ENCODE measurements around the gene RASL11A.
"Not testable (repeated sequence)": the region's sequence is repeated elsewhere in the genome, so short reads cannot be mapped to it uniquely, and the experiment has no call there.

RASL11A gene

DNA sequence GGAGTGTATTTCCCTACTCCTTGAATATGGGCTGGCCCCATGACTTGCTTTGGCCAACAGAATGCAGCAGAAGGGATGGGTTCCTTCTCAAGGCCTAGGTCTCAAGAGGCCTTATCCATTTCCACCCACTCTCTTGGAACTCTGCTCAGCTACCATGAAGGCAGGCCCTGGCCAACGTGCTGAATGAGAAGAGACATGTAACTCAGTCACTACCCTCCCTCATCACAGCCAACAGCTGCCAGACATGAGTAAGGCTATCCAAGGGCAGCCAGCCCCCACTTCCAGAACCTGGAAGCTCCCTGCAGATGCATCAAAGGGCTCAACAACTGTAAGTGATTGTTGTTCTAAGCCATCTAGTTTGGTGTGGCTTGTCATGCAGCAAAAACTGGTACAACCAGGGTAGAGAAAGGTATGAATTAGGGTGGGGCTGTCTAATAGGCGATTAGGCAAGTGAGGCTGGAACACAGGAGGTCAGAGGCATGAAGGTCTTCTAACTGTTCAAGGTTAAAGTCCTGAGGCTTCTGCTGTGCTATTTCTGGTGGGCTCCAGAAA lies 1.4 kb upstream of the RASL11A start:
- no peak for DNase-seq

DNA sequence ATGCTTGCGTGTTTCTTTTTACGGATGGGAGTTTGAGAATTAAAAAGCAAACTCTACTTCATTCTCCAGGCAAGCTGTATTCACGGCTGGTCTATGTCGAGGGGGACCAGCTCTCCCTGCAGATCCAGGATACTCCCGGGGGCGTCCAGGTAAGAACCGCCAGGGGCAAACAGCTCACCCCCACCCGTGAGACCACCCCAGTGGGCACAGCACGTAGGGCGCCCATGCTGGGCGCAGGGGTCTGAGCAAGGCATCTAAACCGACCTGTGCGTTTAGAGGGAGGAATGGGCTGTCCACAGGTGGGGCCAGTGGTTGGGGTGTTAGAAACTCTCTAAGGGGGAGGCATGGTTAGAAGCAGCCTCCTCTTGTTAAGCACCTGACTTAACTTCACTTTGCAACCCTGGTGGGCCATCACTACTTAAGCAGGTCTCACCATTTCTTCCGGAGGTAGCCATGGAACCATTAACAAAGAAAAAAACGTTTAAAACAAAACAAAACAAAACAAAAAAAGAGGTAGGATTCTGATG lies 1.0 kb downstream of the RASL11A start:
- DNase-seq = no peak

DNA sequence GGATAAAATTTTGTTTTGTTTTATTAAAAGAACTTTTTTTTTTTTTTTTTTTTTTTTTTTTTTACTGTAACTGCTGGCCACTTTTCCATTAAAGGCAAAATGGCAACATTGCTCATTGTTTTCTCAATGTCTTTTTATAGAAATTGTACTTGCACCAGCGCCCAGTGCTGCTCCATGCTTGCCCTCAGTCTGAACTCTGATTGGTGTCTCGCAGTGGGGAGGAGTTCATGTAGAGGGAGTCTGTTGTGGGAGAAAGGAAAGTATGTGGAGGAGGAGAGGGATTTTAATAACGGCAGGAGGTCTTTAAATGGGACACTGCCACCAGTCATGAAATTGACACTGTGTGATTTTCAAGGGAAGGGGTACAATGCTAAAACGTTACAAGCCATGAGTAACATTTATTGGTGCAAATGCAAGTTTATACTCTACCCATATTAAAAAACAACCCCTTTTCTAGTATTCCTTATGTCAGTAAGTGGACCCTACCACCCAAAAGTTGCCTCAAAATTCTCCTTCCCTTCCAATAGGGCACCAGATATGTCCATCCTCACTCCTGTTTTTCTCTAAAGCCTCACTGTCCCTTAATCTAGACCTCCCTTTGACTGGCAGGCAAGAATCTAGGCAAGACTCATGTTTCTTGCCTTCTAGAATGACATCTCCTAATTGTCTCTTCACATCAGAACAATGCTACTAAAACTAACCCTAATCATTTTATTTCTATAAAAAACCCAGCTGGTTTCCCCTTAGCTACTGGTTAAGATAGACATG lies 3.2 kb downstream of the RASL11A start:
- no peak for DNase-seq

DNA sequence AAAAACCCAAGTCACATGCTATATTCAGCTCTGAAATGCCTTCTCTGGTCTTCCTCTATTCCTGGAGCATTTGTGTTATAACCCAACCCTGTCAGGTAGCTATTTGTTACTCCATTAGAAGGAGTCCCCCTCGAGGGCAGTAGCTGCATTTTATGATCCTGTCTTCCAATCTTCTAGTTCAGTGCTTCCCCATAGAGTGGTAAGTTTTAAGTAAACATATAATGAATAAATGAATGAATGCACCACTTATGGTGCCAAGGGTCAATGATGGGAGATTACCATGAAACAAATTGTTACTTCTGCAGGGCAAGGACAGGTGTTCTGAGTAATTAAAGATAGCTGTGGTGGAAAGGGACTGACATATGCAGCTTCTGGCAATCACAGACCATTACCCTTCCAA lies 4.0 kb downstream of the RASL11A start:
- DNase-seq = no peak

DNA sequence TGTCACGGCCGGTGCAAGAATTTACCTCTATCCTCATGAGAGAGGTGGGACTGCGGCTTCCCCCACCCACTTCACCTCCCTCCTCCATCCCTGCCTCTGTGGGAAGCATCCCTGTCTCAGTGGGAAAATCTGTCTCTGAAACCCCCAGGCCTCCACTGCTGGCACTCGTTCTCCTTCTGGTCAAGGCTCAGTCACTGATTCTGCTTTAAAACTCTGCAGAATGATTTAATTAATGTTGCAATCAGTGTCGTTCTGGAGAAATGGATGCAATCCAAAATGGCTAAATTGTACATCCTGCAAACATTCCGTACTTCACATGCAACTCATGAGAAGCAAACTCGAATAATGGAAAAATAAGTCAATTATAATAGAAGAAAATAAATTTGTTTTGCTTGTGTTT lies 5.6 kb downstream of the RASL11A start:
- DNase-seq = no peak

DNA sequence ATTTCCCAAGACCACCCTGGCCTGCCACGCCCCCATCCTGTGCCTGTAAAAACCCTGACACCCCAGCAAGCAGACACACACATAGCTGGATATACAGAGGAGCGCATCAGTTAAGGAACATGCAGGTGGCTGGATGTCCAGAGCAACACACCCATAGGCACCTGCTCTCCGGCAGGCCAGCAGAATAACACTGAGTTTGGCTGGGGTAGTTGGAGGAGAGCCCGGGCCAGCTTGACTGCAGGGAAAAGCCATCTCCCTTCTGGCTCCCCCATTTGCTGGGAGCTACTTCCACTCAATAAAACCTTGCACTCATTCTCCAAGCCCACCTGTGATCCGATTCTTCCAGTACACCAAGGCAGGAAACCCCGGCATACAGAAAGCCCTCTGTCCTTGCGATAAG lies 8.9 kb downstream of the RASL11A start:
- no peak for DNase-seq

DNA sequence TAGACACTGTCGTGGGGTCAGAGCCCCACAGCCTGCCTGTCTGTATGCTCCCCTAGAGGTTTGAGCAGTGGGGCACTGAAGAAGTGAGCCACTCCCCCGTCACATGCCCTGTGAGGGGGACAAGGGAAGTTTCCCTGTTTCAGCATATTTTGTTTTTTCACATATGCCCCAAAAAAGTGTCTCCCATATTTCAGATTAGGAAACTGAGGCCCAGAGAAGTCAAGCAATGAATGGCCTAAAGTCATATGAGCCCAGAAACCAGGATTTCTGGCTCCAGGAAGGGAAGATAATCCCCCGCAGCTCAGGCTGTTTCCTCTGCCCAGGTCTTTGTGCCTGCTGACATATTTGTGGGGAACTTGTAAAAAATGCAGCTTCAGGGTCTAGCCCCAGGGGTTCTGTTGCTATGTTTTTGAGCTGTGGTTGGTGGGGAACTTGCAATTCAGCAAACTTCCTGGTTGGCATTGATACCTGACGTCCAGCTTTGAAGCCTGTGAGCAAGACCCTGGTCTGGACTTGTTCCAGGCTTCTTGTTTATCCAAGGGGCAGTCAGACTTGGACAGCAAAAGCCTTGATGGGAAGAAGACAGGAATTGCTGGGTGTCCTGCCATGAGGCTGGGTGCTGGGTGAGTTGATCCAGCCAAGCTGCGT lies 9.5 kb downstream of the RASL11A start:
- no peak for DNase-seq

DNA sequence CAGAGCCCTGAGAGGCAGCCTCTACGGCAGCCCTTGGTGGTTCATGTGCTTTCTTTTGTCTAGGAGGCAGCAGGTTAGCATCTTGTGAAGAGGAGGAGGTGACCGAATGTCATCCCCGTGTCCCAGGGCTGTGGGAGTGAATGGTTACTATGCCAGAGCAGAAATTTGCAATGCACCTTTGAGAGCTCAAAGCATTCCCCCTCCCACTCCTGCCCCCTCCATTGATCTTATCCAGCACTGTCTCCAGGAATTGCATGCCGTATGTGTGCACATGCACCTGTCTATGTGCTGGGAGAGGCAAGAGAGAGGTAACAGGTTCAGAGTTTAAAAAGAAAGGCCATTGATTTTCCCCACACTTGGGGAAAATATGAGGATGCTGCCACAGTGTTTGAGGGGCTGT lies 10.2 kb downstream of the RASL11A start:
- no peak for DNase-seq

DNA sequence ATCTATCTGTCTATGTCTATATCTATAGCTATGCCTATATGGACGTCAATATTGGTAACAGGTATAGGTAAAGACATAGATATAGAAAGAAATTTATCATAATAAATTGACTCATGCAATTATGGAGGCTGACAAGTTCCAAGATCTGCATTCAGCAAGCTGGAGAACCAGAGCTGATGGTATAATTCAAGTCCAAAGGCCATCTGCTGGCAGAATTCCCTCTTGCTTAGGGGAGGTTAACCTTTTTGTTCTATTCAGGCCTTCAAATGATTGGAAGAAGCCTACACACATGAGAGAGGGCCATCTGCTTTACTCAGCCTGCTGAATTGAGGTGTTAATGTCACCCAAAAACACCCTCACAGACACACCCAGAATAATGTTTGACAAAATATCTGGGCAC lies 10.8 kb downstream of the RASL11A start:
- DNase-seq = no peak

DNA sequence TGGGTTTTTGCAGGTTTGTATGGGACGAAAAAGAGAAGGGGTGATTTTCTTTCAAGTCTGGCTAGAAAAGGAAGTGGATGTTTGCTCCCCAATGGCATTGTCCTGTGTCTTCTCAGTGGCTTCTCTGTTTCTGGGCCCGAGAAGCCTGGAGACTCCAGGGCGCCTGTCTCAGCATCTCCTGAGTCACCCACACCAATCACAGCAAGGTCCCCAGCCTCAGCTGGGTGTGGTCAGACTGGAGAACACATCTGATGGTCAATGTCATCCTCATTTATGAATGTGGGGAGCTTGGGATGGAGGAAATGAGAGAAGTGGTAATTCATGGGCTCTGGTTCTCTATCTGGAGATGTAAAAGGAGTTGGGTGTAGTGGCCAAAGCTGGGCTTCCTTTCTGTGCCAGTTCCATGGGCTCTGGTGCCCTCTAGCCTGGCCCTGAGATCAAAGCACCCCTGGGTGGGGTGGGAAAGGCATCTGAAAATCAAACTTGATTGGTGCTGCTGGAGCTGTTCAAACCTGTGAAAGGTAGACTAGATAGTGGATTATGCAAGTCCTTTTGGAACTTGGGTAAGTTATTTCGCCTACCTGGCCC lies 13.4 kb downstream of the RASL11A start:
- DNase-seq = no peak

DNA sequence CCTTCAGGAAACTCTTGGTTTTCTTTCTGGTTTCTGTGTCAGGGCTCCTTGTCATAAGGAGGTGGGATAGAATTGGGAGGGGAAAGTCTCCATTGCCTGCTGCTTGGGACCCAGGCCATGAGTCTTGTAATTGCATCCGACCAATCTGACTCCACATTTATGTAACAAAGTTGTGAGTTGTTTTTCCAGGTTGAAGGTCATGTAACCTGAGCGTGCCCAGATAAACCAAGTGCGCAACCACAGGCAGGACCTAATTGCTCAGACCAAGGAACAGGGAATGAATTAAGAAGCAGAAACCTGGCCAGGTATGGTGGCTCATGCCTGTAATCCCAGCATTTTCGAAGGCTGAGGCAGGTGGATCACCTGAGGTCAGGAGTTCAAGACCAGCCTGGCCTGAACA lies 17.8 kb downstream of the RASL11A start:
- DNase-seq = no peak

DNA sequence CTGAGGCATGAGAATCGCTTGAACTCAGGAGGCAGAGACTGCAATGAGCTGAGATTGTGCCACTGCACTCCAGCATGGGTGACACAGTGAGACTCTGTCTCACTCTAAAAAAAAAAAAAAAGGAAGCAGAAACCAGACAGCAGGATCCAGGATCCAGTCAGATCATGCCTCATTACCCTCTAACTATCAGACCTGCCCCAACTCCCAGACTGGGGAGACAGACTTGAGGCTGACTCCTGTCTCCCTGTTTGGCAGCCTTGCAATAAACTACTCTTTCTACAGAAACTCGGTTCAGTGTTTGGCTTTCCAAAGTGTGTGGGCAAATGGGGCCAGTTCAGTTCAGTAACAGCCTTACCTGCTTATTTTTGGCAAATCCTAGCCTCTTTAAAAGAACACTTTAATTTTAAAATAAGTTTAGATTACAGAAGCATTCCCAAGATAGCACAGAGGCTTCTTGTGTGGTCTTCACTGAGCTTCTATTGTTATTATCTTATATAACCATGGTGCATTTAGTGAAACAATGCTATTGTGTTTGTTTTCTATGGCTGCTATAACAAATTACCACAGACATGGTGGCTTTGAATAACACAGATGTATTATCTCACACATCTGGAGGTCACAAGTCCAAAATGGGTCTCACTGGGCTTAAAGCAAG lies 18.5 kb downstream of the RASL11A start:
- no peak for DNase-seq

DNA sequence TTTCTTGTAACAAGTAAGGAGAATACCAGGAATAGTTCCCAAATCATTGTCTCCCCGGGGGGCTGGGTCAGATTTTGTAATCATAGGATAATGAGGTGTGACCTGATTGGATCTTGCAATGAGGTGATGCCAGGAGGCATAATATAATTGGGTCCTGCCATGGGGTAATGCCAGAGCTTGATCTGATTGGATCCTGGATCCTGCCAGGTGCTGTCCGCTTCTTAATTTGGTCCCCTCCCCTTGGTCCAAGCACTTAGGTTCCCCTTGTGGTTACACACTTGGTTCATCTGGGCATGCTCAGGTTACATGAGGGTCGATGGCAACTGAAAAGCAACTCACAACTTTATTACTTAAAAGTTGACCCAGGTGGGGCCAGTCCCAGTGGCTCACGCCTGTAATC lies 20.1 kb downstream of the RASL11A start:
- DNase-seq = no peak

DNA sequence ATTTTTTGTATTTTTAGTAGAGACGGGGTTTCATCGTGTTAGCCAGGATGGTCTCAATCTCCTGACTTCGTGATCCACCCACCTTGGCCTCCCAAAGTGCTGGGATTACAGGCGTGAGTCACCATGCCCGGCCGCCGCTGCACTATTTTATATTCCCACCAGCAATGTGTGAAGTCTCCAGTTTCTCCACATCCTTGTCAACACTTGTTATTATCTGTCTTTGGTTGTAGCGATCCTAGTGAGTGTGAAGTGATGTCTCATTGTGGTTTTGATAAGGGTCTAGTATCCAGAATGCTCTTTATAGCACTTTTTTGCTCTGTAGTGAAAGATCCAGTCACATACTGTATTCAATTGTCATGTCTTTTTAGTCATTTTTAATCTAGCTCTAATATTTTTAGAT lies 21.3 kb downstream of the RASL11A start:
- DNase-seq = not testable (repeated sequence)

DNA sequence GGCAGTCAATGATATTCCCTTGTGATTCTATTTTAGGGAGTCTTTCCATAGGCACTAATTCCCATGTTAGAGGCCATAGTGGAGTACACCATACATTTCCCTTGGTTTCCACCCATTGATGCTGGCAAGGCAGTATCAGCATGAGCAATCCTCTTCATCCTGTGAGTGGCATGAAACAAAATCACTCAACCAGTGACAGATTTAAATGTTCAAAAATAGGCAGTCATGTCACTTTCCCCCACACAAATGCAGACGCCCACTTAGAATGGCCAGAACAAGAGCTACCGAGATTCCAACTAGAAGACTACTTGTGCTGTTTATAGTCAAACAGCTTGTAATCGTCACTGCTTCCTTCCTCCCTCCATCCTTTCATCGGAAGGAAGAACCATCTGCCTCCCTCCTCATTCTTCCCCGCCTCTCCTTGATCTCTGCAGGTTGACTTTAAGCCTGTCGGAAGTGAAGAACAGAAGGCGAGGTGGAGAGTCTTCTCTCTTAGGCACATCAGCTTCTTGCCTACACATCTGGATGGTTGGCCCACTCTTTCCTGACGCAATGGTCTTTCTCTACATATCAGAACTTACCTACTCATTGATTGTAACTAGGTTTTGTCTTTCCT lies 22.6 kb downstream of the RASL11A start:
- no peak for DNase-seq

DNA sequence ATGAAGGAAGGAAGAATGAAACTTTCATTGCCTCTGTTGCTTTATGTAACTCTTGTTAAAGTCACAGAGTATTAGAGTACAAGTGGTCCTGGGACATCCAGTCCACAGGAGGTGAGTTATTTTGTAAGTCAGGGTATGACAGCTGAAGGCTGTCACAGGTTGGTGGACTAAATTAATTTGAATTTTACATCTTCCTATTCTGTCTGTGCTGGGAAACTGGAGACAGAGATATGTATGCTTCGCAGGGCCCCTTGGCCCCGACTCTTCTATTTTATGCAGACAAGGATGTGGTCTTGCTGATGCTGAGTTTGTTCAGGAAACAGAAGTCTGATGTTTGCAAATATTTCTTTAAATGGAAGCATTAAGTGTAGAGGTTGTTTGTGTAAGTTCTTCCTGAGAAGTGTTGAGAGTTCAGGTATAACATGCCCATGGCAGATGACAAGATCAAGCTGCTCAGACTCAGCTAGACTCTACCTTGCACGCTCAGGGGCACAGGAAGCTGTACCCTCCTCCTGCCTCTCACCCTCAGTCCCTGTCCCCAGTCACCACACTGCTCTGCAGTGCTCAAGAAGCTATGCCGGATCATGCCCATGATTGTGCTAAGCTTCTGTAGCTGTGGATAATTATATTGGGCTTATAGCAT lies 23.4 kb downstream of the RASL11A start:
- DNase-seq = no peak

DNA sequence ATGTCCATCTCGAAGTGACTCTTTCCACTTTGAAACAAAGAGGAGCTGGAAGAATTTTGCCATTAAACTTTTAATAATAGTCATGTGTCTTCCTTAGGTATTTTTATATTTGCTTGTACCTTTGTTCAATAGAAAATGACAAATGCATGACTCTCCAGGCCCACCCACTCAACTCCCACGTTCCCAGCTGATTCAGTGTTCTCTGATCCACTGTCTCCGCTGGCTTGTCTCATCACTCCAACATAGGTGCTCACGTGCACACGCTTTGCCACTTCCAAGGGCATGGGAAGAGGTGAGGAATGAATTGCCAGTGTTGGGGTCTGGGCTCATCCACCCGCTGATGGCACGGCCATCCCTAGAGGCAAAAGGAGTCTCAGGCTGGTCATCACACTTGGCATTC lies 24.5 kb downstream of the RASL11A start:
- no peak for DNase-seq

DNA sequence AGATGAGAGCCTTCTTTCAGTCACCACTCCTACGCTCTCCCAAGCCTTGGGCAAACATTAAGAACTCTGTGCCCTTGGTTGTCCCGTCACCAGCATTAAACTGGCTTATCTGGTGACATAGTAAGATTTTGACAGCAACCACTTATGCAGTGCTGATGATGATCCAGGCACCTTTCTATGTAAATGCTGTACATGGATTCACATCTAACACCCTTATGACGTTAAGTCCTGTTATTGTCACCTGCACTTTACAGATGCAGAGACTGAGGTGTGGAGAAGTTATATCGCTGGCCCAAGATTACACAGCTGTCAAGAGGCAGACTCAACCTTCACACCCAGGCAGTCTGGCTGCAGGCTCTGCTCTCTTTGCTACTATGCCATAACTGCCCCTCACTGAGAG lies 25.0 kb downstream of the RASL11A start:
- no peak for DNase-seq

DNA sequence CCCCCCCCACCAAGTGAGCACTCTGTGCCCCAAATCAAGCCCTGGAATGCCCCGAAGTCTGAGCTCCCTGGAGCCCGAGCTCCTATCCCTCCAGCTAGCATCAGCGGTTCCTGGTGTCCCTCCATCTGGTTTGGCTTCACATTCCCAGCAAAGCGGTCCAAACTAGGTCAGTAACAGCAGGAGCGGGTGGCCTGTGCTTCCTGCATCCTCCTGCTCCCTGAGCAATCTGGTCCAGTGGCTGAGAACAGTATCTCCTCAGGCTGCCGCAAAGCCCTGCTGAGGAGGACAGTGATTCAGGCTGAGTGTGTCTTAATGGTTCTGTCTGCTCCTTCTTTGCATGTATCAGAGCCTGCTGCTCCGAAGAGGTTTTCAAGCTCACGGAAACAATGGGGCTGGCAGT lies 25.9 kb downstream of the RASL11A start:
- DNase-seq = no peak

DNA sequence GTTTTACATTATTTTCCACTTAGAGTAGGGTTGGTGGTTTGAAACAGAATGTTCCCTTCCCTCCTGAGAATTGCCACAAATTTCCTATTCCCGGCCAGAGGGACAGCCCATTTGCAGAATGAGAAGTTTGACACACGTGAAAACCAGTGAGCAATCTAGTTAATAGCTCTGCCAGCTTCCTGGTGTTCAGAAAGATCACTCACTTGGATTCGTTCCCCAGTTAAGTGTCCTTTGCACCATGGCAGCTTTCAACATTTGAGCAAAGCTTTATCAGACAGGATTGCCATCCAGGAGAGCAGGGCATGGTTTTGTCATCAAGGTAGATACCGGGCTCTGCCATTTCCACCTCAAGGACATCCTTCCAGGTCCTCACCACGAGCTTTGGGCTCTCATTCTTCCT lies 28.2 kb downstream of the RASL11A start:
- no peak for DNase-seq

DNA sequence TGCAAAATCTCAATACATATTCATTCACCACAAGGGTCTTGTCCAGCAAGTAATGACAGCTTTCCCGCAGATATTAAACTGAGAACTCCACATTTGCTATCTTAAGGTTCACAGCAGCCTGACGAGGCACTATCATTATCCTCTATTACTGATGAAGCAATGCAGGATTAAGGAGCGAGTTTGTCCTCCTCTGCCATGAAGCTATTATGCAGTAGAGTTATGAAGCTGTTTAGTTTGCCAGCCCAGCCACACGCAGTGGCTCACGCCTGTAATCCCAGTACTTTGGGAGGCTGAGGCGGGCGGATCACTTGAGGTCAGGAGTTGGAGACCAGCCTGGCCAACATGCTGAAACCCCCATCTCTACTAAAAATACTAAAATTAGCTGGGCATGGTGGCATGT lies 29.8 kb downstream of the RASL11A start:
- not testable (repeated sequence) for DNase-seq

DNA sequence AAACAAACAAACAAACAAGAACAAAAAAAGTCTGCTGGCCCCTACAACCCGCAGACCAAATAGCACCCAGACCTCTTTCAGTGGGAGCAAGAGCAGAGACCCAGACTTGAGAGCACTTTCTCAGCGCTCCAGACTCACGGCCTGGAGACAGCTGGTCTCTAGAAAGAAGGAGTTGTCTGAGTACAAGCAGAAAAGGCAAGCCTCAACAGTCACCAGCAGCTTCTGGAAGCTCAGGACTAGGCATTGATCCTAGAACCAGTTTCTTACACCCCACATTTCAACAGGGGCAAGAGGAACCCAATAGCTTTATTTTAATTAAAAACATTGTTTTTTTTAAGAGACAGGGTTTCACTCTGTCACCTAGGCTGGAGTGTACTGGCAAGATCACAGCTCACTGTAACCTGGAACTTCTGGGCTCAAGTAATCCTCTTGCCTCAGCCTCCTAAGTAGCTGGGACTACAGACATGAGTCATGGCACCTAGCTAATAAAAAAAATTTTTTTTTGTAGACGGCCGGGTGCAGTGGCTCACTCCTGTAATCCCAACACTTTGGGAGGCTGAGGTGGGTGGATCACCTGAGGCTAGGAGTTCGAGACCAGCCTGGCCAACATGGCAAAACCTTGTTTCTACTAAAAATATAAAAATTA lies 30.4 kb downstream of the RASL11A start:
- no peak for DNase-seq

All from NCI-H446 treated with DMSO at 0.1 percent for 48 hours (cell line).